ENCODE data around the gene ACTL8.

ACTL8 gene

GRCh38 chr1:17862121-17862520 lies 107.0 kb downstream of the ACTL8 start:
- Histone ChIP-seq H3K27ac (no peak overlapping the region), H3K27me3 (no peaks in the 10 kb centered on the region), H3K9me3 (no peaks in the 10 kb centered on the region), H4K20me1 (no peaks in the 10 kb centered on the region), H3K4me2 (peak overlapping the region; percentile 67), H3K4me3 (no peak overlapping the region), H3K4me1 (peaks cover 28% of the 10 kb centered on the region), H3K9ac (no peak overlapping the region), H3K36me3 (no peaks in the 10 kb centered on the region)
- TF ChIP-seq Cebpa-rat (IDR thresholded peaks at IDR 0.05), result no peak

GRCh38 chr1:17865912-17866739 lies 111.0 kb downstream of the ACTL8 start:
- no peaks in the 10 kb centered on the region for H4K20me1 ChIP-seq
- H3K36me3 ChIP-seq, result no peaks in the 10 kb centered on the region
- no peak overlapping the region for H3K9ac ChIP-seq
- no peak for TF ChIP-seq Cebpa-rat (IDR thresholded peaks at IDR 0.05)
- peaks cover 25% of the 10 kb centered on the region for H3K4me1 ChIP-seq
- H3K27ac ChIP-seq, result no peak overlapping the region
- H3K4me2 ChIP-seq, result peak overlapping the region; percentile 26; the same call in 1 of the 2 replicates
- H3K4me3 ChIP-seq, result no peak overlapping the region
- no peaks in the 10 kb centered on the region for H3K27me3 ChIP-seq
- H3K9me3 ChIP-seq, result peaks cover 4% of the 10 kb centered on the region; the same call in 1 of the 2 replicates

- H3K27ac ChIP-seq, result no peak overlapping the region
Observed at GRCh38 chr1:17866740-17867029, 111.6 kb downstream of the ACTL8 start.

GRCh38 chr1:17867470-17867869 lies 112.3 kb downstream of the ACTL8 start:
- peaks cover 4% of the 10 kb centered on the region; the same call in 1 of the 2 replicates for H3K9me3 ChIP-seq
- H3K27ac ChIP-seq, result no peak overlapping the region
- H3K9ac ChIP-seq, result no peak overlapping the region
- no peak overlapping the region for H3K4me3 ChIP-seq
- no peak for TF ChIP-seq Cebpa-rat (IDR thresholded peaks at IDR 0.05)
- H3K36me3 ChIP-seq, result no peaks in the 10 kb centered on the region
- H3K4me2 ChIP-seq, result no peak overlapping the region
- no peaks in the 10 kb centered on the region for H4K20me1 ChIP-seq
- peaks cover 12% of the 10 kb centered on the region for H3K4me1 ChIP-seq
- H3K27me3 ChIP-seq, result no peaks in the 10 kb centered on the region

More at GRCh38 chr1:17866740-17867029, 111.6 kb downstream of the ACTL8 start:
- H3K4me2 ChIP-seq, result no peak overlapping the region
- no peaks in the 10 kb centered on the region for H3K36me3 ChIP-seq
- no peaks in the 10 kb centered on the region for H3K27me3 ChIP-seq
- H3K4me3 ChIP-seq, result no peak overlapping the region
- no peaks in the 10 kb centered on the region for H4K20me1 ChIP-seq
- no peak for TF ChIP-seq Cebpa-rat (IDR thresholded peaks at IDR 0.05)
- H3K4me1 ChIP-seq, result peaks cover 20% of the 10 kb centered on the region
- peaks cover 4% of the 10 kb centered on the region; the same call in 1 of the 2 replicates for H3K9me3 ChIP-seq
- H3K9ac ChIP-seq, result no peak overlapping the region

GRCh38 chr1:17869815-17870214 lies 114.7 kb downstream of the ACTL8 start:
- no peak overlapping the region for H3K27ac ChIP-seq
- peaks cover 10% of the 10 kb centered on the region for H3K4me1 ChIP-seq
- H3K27me3 ChIP-seq, result no peaks in the 10 kb centered on the region
- no peak overlapping the region for H3K4me2 ChIP-seq
- H3K36me3 ChIP-seq, result no peaks in the 10 kb centered on the region
- H3K9me3 ChIP-seq, result peaks cover 4% of the 10 kb centered on the region; the same call in 1 of the 2 replicates
- H3K9ac ChIP-seq, result no peak overlapping the region
- H3K4me3 ChIP-seq, result no peak overlapping the region
- no peak for TF ChIP-seq Cebpa-rat (IDR thresholded peaks at IDR 0.05)
- no peaks in the 10 kb centered on the region for H4K20me1 ChIP-seq

GRCh38 chr1:17870679-17871078 lies 115.5 kb downstream of the ACTL8 start:
- Histone ChIP-seq H3K27me3 (no peaks in the 10 kb centered on the region), H3K4me1 (peaks cover 9% of the 10 kb centered on the region), H3K36me3 (no peaks in the 10 kb centered on the region), H3K4me3 (no peak overlapping the region), H3K9me3 (peaks cover 4% of the 10 kb centered on the region; the same call in 1 of the 2 replicates), H4K20me1 (no peaks in the 10 kb centered on the region), H3K27ac (no peak overlapping the region), H3K9ac (no peak overlapping the region), H3K4me2 (no peak overlapping the region)
- TF ChIP-seq Cebpa-rat (IDR thresholded peaks at IDR 0.05), result no peak

GRCh38 chr1:17873007-17873675 lies 118.0 kb downstream of the ACTL8 start:
- Histone ChIP-seq H4K20me1 (no peaks in the 10 kb centered on the region), H3K36me3 (no peaks in the 10 kb centered on the region), H3K4me3 (no peak overlapping the region), H3K4me1 (no peaks in the 10 kb centered on the region), H3K4me2 (no peak overlapping the region), H3K9ac (no peak overlapping the region), H3K9me3 (no peaks in the 10 kb centered on the region), H3K27ac (no peak overlapping the region), H3K27me3 (no peaks in the 10 kb centered on the region)
- TF ChIP-seq Cebpa-rat (IDR thresholded peaks at IDR 0.05), result no peak

GRCh38 chr1:17874231-17874630 lies 119.1 kb downstream of the ACTL8 start:
- no peaks in the 10 kb centered on the region for H3K9me3 ChIP-seq
- no peak overlapping the region for H3K27ac ChIP-seq
- no peaks in the 10 kb centered on the region for H4K20me1 ChIP-seq
- no peaks in the 10 kb centered on the region for H3K4me1 ChIP-seq
- no peak overlapping the region for H3K4me3 ChIP-seq
- no peak overlapping the region for H3K9ac ChIP-seq
- no peak for TF ChIP-seq Cebpa-rat (IDR thresholded peaks at IDR 0.05)
- no peaks in the 10 kb centered on the region for H3K27me3 ChIP-seq
- no peak overlapping the region for H3K4me2 ChIP-seq
- H3K36me3 ChIP-seq, result no peaks in the 10 kb centered on the region

- TF ChIP-seq Cebpa-rat (IDR thresholded peaks at IDR 0.05), result no peak
- H3K9ac ChIP-seq, result no peak overlapping the region
- no peak overlapping the region for H3K4me3 ChIP-seq
- H4K20me1 ChIP-seq, result no peaks in the 10 kb centered on the region
- no peak overlapping the region for H3K4me2 ChIP-seq
- H3K36me3 ChIP-seq, result no peaks in the 10 kb centered on the region
- no peaks in the 10 kb centered on the region for H3K4me1 ChIP-seq
- no peaks in the 10 kb centered on the region for H3K27me3 ChIP-seq
- no peak overlapping the region for H3K27ac ChIP-seq
- H3K9me3 ChIP-seq, result no peaks in the 10 kb centered on the region
Observed at GRCh38 chr1:17874710-17875109, 119.6 kb downstream of the ACTL8 start.

GRCh38 chr1:17875171-17875881 lies 120.2 kb downstream of the ACTL8 start:
- Histone ChIP-seq H3K27ac (no peak overlapping the region), H3K4me3 (no peak overlapping the region), H3K9ac (no peak overlapping the region), H3K9me3 (no peaks in the 10 kb centered on the region), H4K20me1 (no peaks in the 10 kb centered on the region), H3K27me3 (no peaks in the 10 kb centered on the region), H3K36me3 (no peaks in the 10 kb centered on the region), H3K4me2 (no peak overlapping the region), H3K4me1 (no peaks in the 10 kb centered on the region)
- TF ChIP-seq Cebpa-rat (IDR thresholded peaks at IDR 0.05), result no peak

Data from BLaER1 (cell line).